HepG2 (cell line): Measurements from ENCODE around the gene FAM174B. TPM values are rescaled to one million over a fixed set of nuclear protein-coding genes. Genes with fewer than 3 reads are reported as not detected.

ENCODE experiments used
- BORCS8-MEF2B ChIP-seq: sonication (generic); formaldehyde crosslinking; IDR thresholded peaks from 2 replicates; pipeline ENCODE4 v1.8.0; 2022; ENCODE audit warnings: mild to moderate bottlenecking, missing genetic modification reagents
- BRF2 ChIP-seq: sonication (generic); formaldehyde crosslinking; IDR thresholded peaks from 2 replicates; pipeline ENCODE4 v1.8.1; 2022; ENCODE audit warnings: mild to moderate bottlenecking, missing genetic modification reagents
- CCDC6 ChIP-seq: sonication (generic); formaldehyde crosslinking; IDR thresholded peaks from 2 replicates; pipeline ENCODE4 v1.8.1; 2022; ENCODE audit warnings: mild to moderate bottlenecking, missing genetic modification reagents, moderate library complexity
- CHD2 ChIP-seq: IDR thresholded peaks from 2 replicates; pipeline ENCODE4 v1.6.1; 2011; ENCODE audit warnings: low read depth, low read length, improper control_type of control experiment
- MTF2 ChIP-seq: sonication (generic); formaldehyde crosslinking; IDR thresholded peaks from 2 replicates; pipeline ENCODE4 v1.5.0; 2020; ENCODE audit warnings: missing genetic modification reagents, borderline replicate concordance
- MXD1 ChIP-seq: sonication (generic); formaldehyde crosslinking; IDR thresholded peaks from 2 replicates; pipeline ENCODE4 v1.4.0; 2020; ENCODE audit warnings: mild to moderate bottlenecking, missing genetic modification reagents
- NR1H2 ChIP-seq: sonication (generic); formaldehyde crosslinking; IDR thresholded peaks from 2 replicates; pipeline ENCODE4 v1.8.1; 2022; ENCODE audit warnings: low read depth, missing genetic modification reagents, borderline replicate concordance
- PAX8 ChIP-seq: sonication (generic); formaldehyde crosslinking; IDR thresholded peaks from 2 replicates; pipeline ENCODE4 v1.8.0; 2022; ENCODE audit warnings: mild to moderate bottlenecking, missing genetic modification reagents, borderline replicate concordance
- TGIF2 ChIP-seq: IDR thresholded peaks from 2 replicates; pipeline ENCODE4 v1.6.1; 2016; ENCODE audit warnings: control low read depth, missing compliant biosample characterization
- TRIM24 ChIP-seq: sonication (generic); formaldehyde crosslinking; IDR thresholded peaks from 2 replicates; pipeline ENCODE4 v1.8.0; 2022; ENCODE audit warnings: mild to moderate bottlenecking, missing genetic modification reagents
- ZHX2 ChIP-seq, 2 experiments: sonication (generic) in 1 of 2; formaldehyde crosslinking in 1 of 2; IDR thresholded peaks; 2 replicates each; pipeline versions ENCODE4 v1.6.1 to v1.9.0; 2014 to 2022; ENCODE audit warnings: antibody characterized with exemption in 1 of 2, borderline replicate concordance in 1 of 2, inconsistent platforms in 1 of 2, low read depth in 1 of 2, missing genetic modification reagents in 1 of 2
- ZMAT3 ChIP-seq: sonication (generic); formaldehyde crosslinking; conservative IDR thresholded peaks from 2 replicates; pipeline ENCODE4 v1.7.0; 2021; ENCODE audit warnings: missing genetic modification reagents
- ZMYM4 ChIP-seq: sonication (generic); formaldehyde crosslinking; IDR thresholded peaks from 2 replicates; pipeline ENCODE4 v1.8.1; 2023; ENCODE audit warnings: mild to moderate bottlenecking, missing genetic modification reagents
- ZNF280B ChIP-seq: sonication (generic); formaldehyde crosslinking; IDR thresholded peaks from 2 replicates; pipeline ENCODE4 v1.5.0; 2020; ENCODE audit warnings: missing genetic modification reagents, mild to moderate bottlenecking, borderline replicate concordance
- ZNF569 ChIP-seq: sonication (generic); formaldehyde crosslinking; IDR thresholded peaks from 2 replicates; pipeline ENCODE4 v1.5.0; 2020; ENCODE audit warnings: mild to moderate bottlenecking, missing genetic modification reagents, moderate library complexity, borderline replicate concordance
- ZNF607 ChIP-seq: sonication (generic); formaldehyde crosslinking; IDR thresholded peaks from 2 replicates; pipeline ENCODE4 v1.5.1; 2020; ENCODE audit warnings: missing genetic modification reagents, mild to moderate bottlenecking, borderline replicate concordance
- ZNF713 ChIP-seq: sonication (generic); formaldehyde crosslinking; IDR thresholded peaks from 2 replicates; pipeline ENCODE4 v1.4.0; 2020; ENCODE audit warnings: mild to moderate bottlenecking, missing genetic modification reagents
- ZSCAN20 ChIP-seq: sonication (generic); formaldehyde crosslinking; IDR thresholded peaks from 2 replicates; pipeline ENCODE4 v1.4.0; 2020; ENCODE audit warnings: missing genetic modification reagents, mild to moderate bottlenecking, borderline replicate concordance
- ZSCAN25 ChIP-seq: sonication (generic); formaldehyde crosslinking; IDR thresholded peaks from 2 replicates; pipeline ENCODE4 v1.8.0; 2022; ENCODE audit warnings: mild to moderate bottlenecking, missing genetic modification reagents
- polyA plus RNA-seq, 8 experiments: library from polyadenylated mRNA; depleted of rRNA in 3 of 8; stranded (reverse) in 7 of 8; unstranded in 1 of 8; fragments of >200 nt; fragmentation: Illumina TruSeq in 4 of 8; extraction: Trizol in 4 of 8; gene quantifications; 2 replicates each; pipeline versions ENCODE4 v1.2.1 to v1.2.3, GENCODE V29; 2011 to 2016; ENCODE audit warnings: low read depth in 4 of 8, missing spikeins in 1 of 8, mixed read lengths in 1 of 8; ENCODE audit not compliant: insufficient read depth in 1 of 8
- total RNA-seq, 5 experiments: library from RNA; depleted of rRNA; stranded (reverse); fragments of >200 nt; fragmentation: Illumina TruSeq; extraction: Trizol; gene quantifications; 2 replicates each; pipeline ENCODE4 v1.2.3, GENCODE V29; 2016; ENCODE audit warnings: low read depth in 1 of 5

Gene FAM174B
- total and polyA plus RNA-seq, 2 of the 13 experiments (the other 11 are each of a cell fraction or from before 2014, with no cell fraction given): 0.90 to 2.1 TPM

- TF ChIP-seq ZNF607: no peak
- no peak for TF ChIP-seq CHD2
- TF ChIP-seq ZNF569 (CRISPR knock-in tag): no peak
- no peak for TF ChIP-seq BORCS8-MEF2B
- no peak for TF ChIP-seq MTF2
- TF ChIP-seq ZNF280B (CRISPR knock-in tag): no peak
- no peak for TF ChIP-seq BRF2 (CRISPR knock-in tag)
- TF ChIP-seq ZSCAN25 (CRISPR knock-in tag): peak; percentile 45; the same call in 1 of the 2 replicates
- TF ChIP-seq ZNF713 (CRISPR knock-in tag): no peak
- no peak for TF ChIP-seq MXD1
- TF ChIP-seq ZHX2 (IDR thresholded peaks at IDR 0.05; ENCODE audit: low read depth): no peak
- TF ChIP-seq ZHX2 (CRISPR knock-in tag; IDR thresholded peaks at IDR 0.05; ENCODE audit: borderline replicate concordance): no peak
- TF ChIP-seq ZMYM4: peak; percentile 35; the same call in 1 of the 2 replicates
- TF ChIP-seq ZSCAN20 (CRISPR knock-in tag): no peak
- TF ChIP-seq NR1H2 (CRISPR knock-in tag): no peak
- TF ChIP-seq PAX8 (CRISPR knock-in tag): no peak
- no peak for TF ChIP-seq TGIF2 (CRISPR knock-in tag)
- TF ChIP-seq CCDC6: no peak
- peak; percentile 65; the same call in 1 of the 2 replicates for TF ChIP-seq TRIM24
- TF ChIP-seq ZMAT3 (CRISPR knock-in tag): no peak
Measured at GRCh38 chr15:92617549-92618520, 37.7 kb downstream of the FAM174B start (continued).
